Tibial artery (tissue), 4 donors: ENCODE data around the gene GAS7.

ENCODE experiments used
- DNase-seq, 2 donors: peaks; one replicate each; pipeline ENCODE4 v3.0.0-alpha.2; 2019
- H3K27ac ChIP-seq, 2 donors: fragments of 200-600 bp; sonication (generic) in 1 of 2; 1 replicate in 1 of 2; 2 replicates in 1 of 2; pipeline ENCODE4 v1.5.1; 2018 to 2019; ENCODE audit warnings: mild to moderate bottlenecking in 1 of 2
- H3K27me3 ChIP-seq, 2 donors: fragments of 200-600 bp; sonication (generic) in 1 of 2; one replicate each; pipeline versions ENCODE4 v1.5.1 to v1.6.0; 2016 to 2019
- H3K36me3 ChIP-seq, 3 donors: fragments of 200-600 bp; sonication (generic) in 2 of 3; one replicate each; pipeline ENCODE4 v1.5.1; 2016 to 2019; ENCODE audit warnings: mild to moderate bottlenecking in 2 of 3
- H3K4me1 ChIP-seq, 4 donors: fragments of 200-600 bp; sonication (generic) in 2 of 4; 1 replicate in 3 of 4; 2 replicates in 1 of 4; pipeline ENCODE4 v1.5.1; 2016 to 2019
- H3K4me3 ChIP-seq, 2 donors: fragments of 200-600 bp; sonication (generic) in 1 of 2; 1 replicate in 1 of 2; 2 replicates in 1 of 2; pipeline ENCODE4 v1.5.1; 2018 to 2019; ENCODE audit warnings: mild to moderate bottlenecking in 2 of 2
- H3K9me3 ChIP-seq, 3 donors: fragments of 200-600 bp; sonication (generic) in 1 of 3; one replicate each; pipeline ENCODE4 v1.5.1; 2016 to 2019
- intact Hi-C: fragments of 100-400 bp; cut with DNase I; formaldehyde crosslinking; loops from one replicate; pipeline ENCODE4 v1.15.0; 2023; ENCODE audit warnings: low total_unique reads
- TF ChIP-seq, protein P1 (sequence below), 2 experiments: fragments of 200-600 bp in 1 of 2; fragments of 450-650 bp in 1 of 2; IDR thresholded peaks; one replicate each; pipeline ENCODE4 v1.5.1; 2017 to 2019; ENCODE audit warnings: antibody characterized with exemption in 2 of 2, mild to moderate bottlenecking in 1 of 2, moderate library complexity in 1 of 2

The GAS7 gene

DNA sequence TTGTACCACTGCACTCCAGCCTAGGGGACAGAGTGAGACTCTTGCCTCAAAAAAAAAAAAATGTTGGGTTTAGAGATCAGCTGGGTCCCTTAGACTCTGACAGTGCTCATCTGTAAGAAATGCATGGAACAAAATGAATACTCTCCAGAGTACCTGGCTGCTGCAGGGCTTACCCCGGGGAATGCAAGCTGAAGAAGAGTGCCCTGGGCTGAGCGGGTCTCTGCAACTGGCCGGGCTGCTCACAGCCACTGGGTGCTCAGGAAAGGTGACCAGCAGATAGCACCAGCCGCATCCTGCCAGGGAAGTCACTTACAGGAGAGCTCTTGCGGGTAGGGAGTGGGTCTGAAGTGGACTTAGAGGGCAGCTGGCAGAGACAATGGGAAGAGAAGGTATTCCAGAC lies 82.1 kb downstream of the GAS7 start:
- TF ChIP-seq, protein P1, sequence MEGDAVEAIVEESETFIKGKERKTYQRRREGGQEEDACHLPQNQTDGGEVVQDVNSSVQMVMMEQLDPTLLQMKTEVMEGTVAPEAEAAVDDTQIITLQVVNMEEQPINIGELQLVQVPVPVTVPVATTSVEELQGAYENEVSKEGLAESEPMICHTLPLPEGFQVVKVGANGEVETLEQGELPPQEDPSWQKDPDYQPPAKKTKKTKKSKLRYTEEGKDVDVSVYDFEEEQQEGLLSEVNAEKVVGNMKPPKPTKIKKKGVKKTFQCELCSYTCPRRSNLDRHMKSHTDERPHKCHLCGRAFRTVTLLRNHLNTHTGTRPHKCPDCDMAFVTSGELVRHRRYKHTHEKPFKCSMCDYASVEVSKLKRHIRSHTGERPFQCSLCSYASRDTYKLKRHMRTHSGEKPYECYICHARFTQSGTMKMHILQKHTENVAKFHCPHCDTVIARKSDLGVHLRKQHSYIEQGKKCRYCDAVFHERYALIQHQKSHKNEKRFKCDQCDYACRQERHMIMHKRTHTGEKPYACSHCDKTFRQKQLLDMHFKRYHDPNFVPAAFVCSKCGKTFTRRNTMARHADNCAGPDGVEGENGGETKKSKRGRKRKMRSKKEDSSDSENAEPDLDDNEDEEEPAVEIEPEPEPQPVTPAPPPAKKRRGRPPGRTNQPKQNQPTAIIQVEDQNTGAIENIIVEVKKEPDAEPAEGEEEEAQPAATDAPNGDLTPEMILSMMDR (IDR thresholded peaks at IDR 0.05) = no peak
- Histone ChIP-seq H3K9me3 (no peaks in the 10 kb centered on the region), H3K4me3 (no peak overlapping the region), H3K4me1 (peaks cover 0 to 28% (median 21%) of the 10 kb centered on the region in 4 donors), H3K36me3 (no peaks in the 10 kb centered on the region), H3K27me3 (no peaks in the 10 kb centered on the region), H3K27ac (peak overlapping the region; percentile 30 to 65)
- DNase-seq = peak in 1 of 2 donors; percentile 59
- intact Hi-C loops = no loop called here

DNA sequence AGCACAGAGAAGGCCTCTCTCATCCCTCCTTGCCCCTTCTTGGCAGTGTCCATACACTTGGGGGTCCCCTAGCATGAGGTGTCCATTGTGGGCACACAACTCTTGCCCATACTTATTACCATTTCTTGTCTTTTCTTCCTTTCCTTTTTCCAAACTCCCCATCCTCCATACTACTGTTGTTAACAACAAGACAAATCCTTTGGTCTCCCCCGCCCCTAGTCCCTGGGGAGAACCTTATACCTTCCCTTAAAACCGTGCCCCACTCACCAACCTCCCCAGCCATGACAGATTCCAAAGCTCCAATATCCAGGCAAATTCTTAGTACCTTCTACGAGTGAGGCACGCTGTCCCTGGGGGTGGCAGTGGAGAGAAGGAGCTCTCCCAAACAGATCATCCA lies 82.9 kb downstream of the GAS7 start:
- H3K4me3 ChIP-seq = peak overlapping the region in 1 of 2 donors; percentile 31
- H3K27ac ChIP-seq = peak overlapping the region; percentile 30 to 65
- no peaks in the 10 kb centered on the region for H3K36me3 ChIP-seq
- no peak for DNase-seq
- peaks cover 0 to 28% (median 21%) of the 10 kb centered on the region in 4 donors for H3K4me1 ChIP-seq
- TF ChIP-seq, protein P1 (IDR thresholded peaks at IDR 0.05) = no peak
- intact Hi-C loops = no loop called here
- H3K27me3 ChIP-seq = no peaks in the 10 kb centered on the region
- no peaks in the 10 kb centered on the region for H3K9me3 ChIP-seq

DNA sequence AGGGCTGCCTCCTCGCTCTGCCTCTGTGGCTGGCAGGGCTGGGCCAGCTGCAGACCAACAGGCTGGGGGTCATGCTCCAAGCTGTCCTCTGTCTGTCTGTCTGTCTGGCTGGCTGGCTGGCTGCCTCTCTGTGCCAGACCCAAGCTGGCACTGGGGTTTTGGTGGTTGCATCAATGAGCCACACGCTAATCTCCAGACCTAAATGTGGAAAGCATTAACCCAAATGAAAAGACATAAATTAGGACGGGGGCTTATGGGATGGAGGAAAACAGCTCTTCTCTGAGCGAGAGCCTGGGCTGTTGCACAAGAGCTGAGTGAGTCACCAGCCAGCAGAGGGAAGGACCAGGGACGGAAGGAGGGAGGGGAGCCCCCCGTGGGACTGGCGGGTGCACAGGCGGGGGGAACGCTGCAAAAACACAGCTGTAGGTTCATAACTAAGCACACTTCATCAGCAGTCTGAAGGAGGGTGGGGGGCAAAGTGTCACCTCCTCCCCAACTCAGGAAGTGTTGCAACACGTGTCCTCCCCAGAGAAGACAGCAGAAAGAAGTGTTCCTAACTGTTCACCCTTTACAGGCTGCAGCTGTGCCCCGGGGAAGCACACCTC lies 83.4 kb downstream of the GAS7 start:
- Histone ChIP-seq H3K27ac (peak overlapping the region; percentile 65 to 84), H3K36me3 (no peaks in the 10 kb centered on the region), H3K4me1 (peaks cover 0 to 28% (median 19%) of the 10 kb centered on the region in 4 donors), H3K9me3 (no peaks in the 10 kb centered on the region), H3K27me3 (no peaks in the 10 kb centered on the region), H3K4me3 (peak overlapping the region in 1 of 2 donors; percentile 31)
- TF ChIP-seq, protein P1 (IDR thresholded peaks at IDR 0.05) = no peak
- peak; percentile 95 to 97 for DNase-seq
- intact Hi-C loops = no loop called here

DNA sequence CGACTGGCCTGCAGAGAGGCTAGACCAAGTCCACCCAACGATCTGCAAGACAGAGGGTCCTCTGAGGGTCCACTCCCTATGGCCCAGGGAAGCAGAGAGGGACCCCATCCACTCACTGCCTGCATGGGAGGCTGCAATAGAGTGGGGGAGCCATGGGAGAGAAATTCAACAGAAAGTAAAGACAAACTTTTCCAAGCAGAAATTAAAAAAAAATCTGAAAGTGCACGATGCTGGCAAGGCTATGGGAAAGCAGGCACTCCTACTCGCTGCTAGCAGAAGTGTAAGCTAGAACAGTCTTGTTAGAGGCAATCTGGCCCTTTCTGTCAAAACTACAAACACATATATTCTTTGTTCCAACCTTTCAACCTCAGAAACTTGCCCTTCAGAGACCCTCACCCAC lies 85.4 kb downstream of the GAS7 start:
- Histone ChIP-seq H3K4me3 (no peak overlapping the region), H3K4me1 (peaks cover 0 to 20% (median 16%) of the 10 kb centered on the region in 4 donors), H3K9me3 (no peaks in the 10 kb centered on the region), H3K36me3 (no peaks in the 10 kb centered on the region), H3K27ac (peak overlapping the region in 1 of 2 donors; percentile 65), H3K27me3 (no peaks in the 10 kb centered on the region)
- TF ChIP-seq, protein P1 (IDR thresholded peaks at IDR 0.05) = no peak
- no peak for DNase-seq
- intact Hi-C loops = no loop called here

DNA sequence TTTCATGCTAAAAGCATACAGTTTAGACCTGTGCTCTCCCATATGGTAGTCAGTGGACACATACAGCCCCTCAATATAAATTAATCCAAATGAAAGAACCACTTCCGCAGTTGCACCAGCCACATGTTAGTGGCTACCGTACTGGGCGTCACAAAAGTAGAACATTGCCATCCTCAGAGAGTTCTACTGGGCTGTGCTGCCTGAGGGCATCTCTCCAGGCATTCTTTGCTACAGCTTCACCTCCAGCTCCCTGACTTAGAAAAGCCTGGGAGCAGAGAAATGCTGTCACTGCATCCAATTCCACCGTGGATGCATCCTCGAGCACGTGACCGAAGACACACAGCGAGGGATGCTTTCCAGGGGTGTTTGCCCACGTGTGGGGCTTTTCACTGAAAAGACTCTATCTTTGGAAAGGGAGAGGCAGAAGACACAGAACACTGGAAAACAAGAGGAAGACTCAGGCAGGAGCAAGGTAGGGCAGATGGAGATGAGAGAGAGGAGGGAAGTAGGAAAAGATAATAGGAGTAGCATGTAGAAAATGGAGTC lies 86.4 kb downstream of the GAS7 start:
- H3K4me3 ChIP-seq = no peak overlapping the region
- H3K36me3 ChIP-seq = no peaks in the 10 kb centered on the region
- H3K27ac ChIP-seq = no peak overlapping the region
- no peaks in the 10 kb centered on the region for H3K9me3 ChIP-seq
- H3K27me3 ChIP-seq = no peaks in the 10 kb centered on the region
- intact Hi-C loops = no loop called here
- peaks cover 0 to 20% (median 16%) of the 10 kb centered on the region in 4 donors for H3K4me1 ChIP-seq
- TF ChIP-seq, protein P1 (IDR thresholded peaks at IDR 0.05) = no peak
- no peak for DNase-seq
